Trophoblast cell (in vitro differentiated cells and primary cell): ENCODE data around the gene NEB.

Source experiments
- DNase-seq, 2 donors: peaks; one replicate each; pipeline ENCODE4 v3.0.0-alpha.2; 2016
- H2AFZ ChIP-seq: 2 replicates; pipeline ENCODE4 v1.6.1; 2013; ENCODE audit warnings: low read length, moderate library complexity, mild to moderate bottlenecking; ENCODE audit not compliant: insufficient read depth, poor library complexity
- H2AK5ac ChIP-seq: 2 replicates; pipeline ENCODE4 v1.6.1; 2013; ENCODE audit warnings: mild to moderate bottlenecking, low read length
- H2BK120ac ChIP-seq: 2 replicates; pipeline ENCODE4 v1.6.1; 2013; ENCODE audit warnings: low read length, mild to moderate bottlenecking, moderate library complexity; ENCODE audit not compliant: insufficient read depth, poor library complexity
- H2BK12ac ChIP-seq: 2 replicates; pipeline ENCODE4 v1.6.1; 2013; ENCODE audit warnings: mild to moderate bottlenecking, low read length, moderate library complexity
- H2BK5ac ChIP-seq: 2 replicates; pipeline ENCODE4 v1.6.1; 2013; ENCODE audit warnings: low read length, low read depth, moderate library complexity, mild to moderate bottlenecking; ENCODE audit not compliant: poor library complexity
- H3K14ac ChIP-seq: 2 replicates; pipeline ENCODE4 v1.6.1; 2013; ENCODE audit warnings: mild to moderate bottlenecking, low read length
- H3K18ac ChIP-seq: 2 replicates; pipeline ENCODE4 v1.6.1; 2013; ENCODE audit warnings: mild to moderate bottlenecking, low read length
- H3K23ac ChIP-seq: 2 replicates; pipeline ENCODE4 v1.6.1; 2013; ENCODE audit warnings: low read length
- H3K27ac ChIP-seq: 2 replicates; pipeline ENCODE4 v1.5.1; 2013; ENCODE audit warnings: low read depth, mild to moderate bottlenecking, inconsistent platforms, low read length, moderate library complexity
- H3K27me3 ChIP-seq: 2 replicates; pipeline ENCODE4 v1.6.1; 2013; ENCODE audit warnings: inconsistent platforms, mild to moderate bottlenecking, low read length, moderate library complexity; ENCODE audit not compliant: insufficient read depth
- H3K36me3 ChIP-seq, 2 experiments: 1 replicate in 1 of 2; 2 replicates in 1 of 2; pipeline ENCODE4 v1.6.1; 2013; ENCODE audit warnings: low read length in 2 of 2, mild to moderate bottlenecking in 2 of 2, moderate library complexity in 1 of 2; ENCODE audit not compliant: insufficient read depth in 2 of 2, control insufficient read depth in 1 of 2
- H3K4ac ChIP-seq: 2 replicates; pipeline ENCODE4 v1.6.1; 2013; ENCODE audit warnings: low read depth, mild to moderate bottlenecking, low read length, moderate library complexity
- H3K4me1 ChIP-seq, 2 experiments: 1 replicate in 1 of 2; 2 replicates in 1 of 2; pipeline ENCODE4 v1.6.1; 2013; ENCODE audit warnings: low read length in 2 of 2, mild to moderate bottlenecking in 2 of 2, moderate library complexity in 1 of 2; ENCODE audit not compliant: insufficient read depth in 2 of 2, control insufficient read depth in 1 of 2
- H3K4me2 ChIP-seq: 2 replicates; pipeline ENCODE4 v1.6.1; 2013; ENCODE audit warnings: inconsistent platforms, mild to moderate bottlenecking, low read length, moderate library complexity
- H3K4me3 ChIP-seq: 2 replicates; pipeline ENCODE4 v1.5.1; 2013; ENCODE audit warnings: mild to moderate bottlenecking, low read depth, low read length, inconsistent platforms
- H3K79me1 ChIP-seq: one replicate; pipeline ENCODE4 v1.6.1; 2013; ENCODE audit warnings: low read length
- H3K79me2 ChIP-seq: 2 replicates; pipeline ENCODE4 v1.6.1; 2013; ENCODE audit warnings: low read length, mild to moderate bottlenecking; ENCODE audit not compliant: control insufficient read depth, insufficient read depth, poor library complexity
- H3K9ac ChIP-seq: 2 replicates; pipeline ENCODE4 v1.6.1; 2013; ENCODE audit warnings: mild to moderate bottlenecking, low read length
- H3K9me3 ChIP-seq: 2 replicates; pipeline ENCODE4 v1.6.1; 2013; ENCODE audit warnings: low read depth, mild to moderate bottlenecking, control low read depth, inconsistent platforms, low read length; ENCODE audit not compliant: insufficient read depth
- H4K12ac ChIP-seq: 2 replicates; pipeline ENCODE4 v1.6.1; 2013; ENCODE audit warnings: low read depth, mild to moderate bottlenecking, low read length, moderate library complexity
- H4K8ac ChIP-seq: 2 replicates; pipeline ENCODE4 v1.6.1; 2013; ENCODE audit warnings: low read depth, mild to moderate bottlenecking, low read length, moderate library complexity
- H4K91ac ChIP-seq: one replicate; pipeline ENCODE4 v1.6.1; 2013; ENCODE audit warnings: low read depth, mild to moderate bottlenecking, low read length, moderate library complexity
- WGBS: extraction: QIAGEN DNeasy Blood & Tissue Kit; methylation state at CpG from one replicate; pipeline ENCODE4 v1.1.7; 2013; ENCODE audit warnings: missing lambda C conversion rate; ENCODE audit not compliant: insufficient read length, insufficient coverage; ENCODE audit errors: extremely low coverage; 5-methylcytosine and 5-hydroxymethylcytosine counted together

The NEB gene

GRCh38 chr2:151762694-151763093 is 28.4 kb upstream of the NEB start:
- Histone ChIP-seq H3K14ac (no peak overlapping the region), H3K4me2 (no peak overlapping the region), H3K4me1 (peaks cover 0 to 4% of the 10 kb centered on the region in 2 experiments), H4K12ac (no peak overlapping the region), H2BK120ac (no peak overlapping the region), H2BK12ac (no peak overlapping the region), H3K9me3 (no peaks in the 10 kb centered on the region), H3K23ac (no peak overlapping the region), H3K4me3 (no peak overlapping the region), H3K18ac (no peak overlapping the region), H2BK5ac (no peak overlapping the region), H2AFZ (no peak overlapping the region), H3K36me3 (peaks cover 2 to 11% of the 10 kb centered on the region in 2 experiments), H3K9ac (no peak overlapping the region), H3K27ac (no peak overlapping the region), H4K91ac (no peak overlapping the region), H4K8ac (no peak overlapping the region), H3K79me1 (no peaks in the 10 kb centered on the region), H3K27me3 (no peaks in the 10 kb centered on the region), H2AK5ac (no peak overlapping the region), H3K79me2 (no peaks in the 10 kb centered on the region), H3K4ac (no peak overlapping the region)
- DNase-seq = no peak
- no CpG with 5 or more reads among the region's 3 CpGs for WGBS

- H4K12ac ChIP-seq = no peak overlapping the region
- no peak overlapping the region for H2BK120ac ChIP-seq
- no peak overlapping the region for H3K23ac ChIP-seq
- H3K4me3 ChIP-seq = no peak overlapping the region
- H3K4me2 ChIP-seq = no peak overlapping the region
- no peak overlapping the region for H4K91ac ChIP-seq
- no peaks in the 10 kb centered on the region for H3K27me3 ChIP-seq
- no peak overlapping the region for H3K18ac ChIP-seq
- no peak overlapping the region for H3K14ac ChIP-seq
- H3K79me2 ChIP-seq = no peaks in the 10 kb centered on the region
- no peaks in the 10 kb centered on the region for H3K9me3 ChIP-seq
- no peak overlapping the region for H2BK5ac ChIP-seq
- no peaks in the 10 kb centered on the region for H3K79me1 ChIP-seq
- no peak overlapping the region for H3K27ac ChIP-seq
- H2BK12ac ChIP-seq = no peak overlapping the region
- no peak overlapping the region for H4K8ac ChIP-seq
- peaks cover 2 to 9% of the 10 kb centered on the region in 2 experiments for H3K36me3 ChIP-seq
- H2AK5ac ChIP-seq = no peak overlapping the region
- no peak overlapping the region for H3K9ac ChIP-seq
- H3K4ac ChIP-seq = no peak overlapping the region
- peaks cover 0 to 4% of the 10 kb centered on the region in 2 experiments for H3K4me1 ChIP-seq
- DNase-seq = no peak
- H2AFZ ChIP-seq = no peak overlapping the region
Observed at GRCh38 chr2:151761687-151762086, 27.4 kb upstream of the NEB start.

GRCh38 chr2:151761193-151761592 is 26.9 kb upstream of the NEB start:
- peaks cover 2 to 8% of the 10 kb centered on the region in 2 experiments for H3K36me3 ChIP-seq
- no peaks in the 10 kb centered on the region for H3K79me1 ChIP-seq
- H2BK5ac ChIP-seq = no peak overlapping the region
- H3K4ac ChIP-seq = no peak overlapping the region
- H3K79me2 ChIP-seq = no peaks in the 10 kb centered on the region
- no peak overlapping the region for H2BK120ac ChIP-seq
- H3K4me3 ChIP-seq = no peak overlapping the region
- H3K14ac ChIP-seq = no peak overlapping the region
- H2BK12ac ChIP-seq = no peak overlapping the region
- H3K4me1 ChIP-seq = peaks cover 0 to 4% of the 10 kb centered on the region in 2 experiments
- H2AK5ac ChIP-seq = no peak overlapping the region
- WGBS = no CpG with 5 or more reads among the region's 3 CpGs
- H4K8ac ChIP-seq = no peak overlapping the region
- no peak overlapping the region for H4K12ac ChIP-seq
- H3K9me3 ChIP-seq = no peaks in the 10 kb centered on the region
- no peak for DNase-seq
- H3K27ac ChIP-seq = no peak overlapping the region
- H3K9ac ChIP-seq = no peak overlapping the region
- no peak overlapping the region for H3K4me2 ChIP-seq
- H4K91ac ChIP-seq = no peak overlapping the region
- H2AFZ ChIP-seq = no peak overlapping the region
- no peak overlapping the region for H3K18ac ChIP-seq
- no peak overlapping the region for H3K23ac ChIP-seq
- H3K27me3 ChIP-seq = no peaks in the 10 kb centered on the region

GRCh38 chr2:151760139-151760650 is 25.9 kb upstream of the NEB start:
- Histone ChIP-seq H2BK5ac (no peak overlapping the region), H3K9ac (peak overlapping the region; percentile 41), H3K14ac (no peak overlapping the region), H4K8ac (no peak overlapping the region), H2BK120ac (no peak overlapping the region), H2BK12ac (no peak overlapping the region), H3K4me3 (no peak overlapping the region), H3K79me1 (no peaks in the 10 kb centered on the region), H3K36me3 (peaks cover 2 to 5% of the 10 kb centered on the region in 2 experiments), H3K79me2 (no peaks in the 10 kb centered on the region), H3K4me2 (no peak overlapping the region), H3K9me3 (no peaks in the 10 kb centered on the region), H3K27me3 (no peaks in the 10 kb centered on the region), H2AFZ (no peak overlapping the region), H2AK5ac (no peak overlapping the region), H3K18ac (no peak overlapping the region), H3K23ac (no peak overlapping the region), H3K4ac (no peak overlapping the region), H3K4me1 (peaks cover 0 to 4% of the 10 kb centered on the region in 2 experiments), H4K91ac (no peak overlapping the region), H4K12ac (no peak overlapping the region), H3K27ac (no peak overlapping the region)
- no CpG with 5 or more reads among the region's 11 CpGs for WGBS
- DNase-seq = peak; percentile 85 to 87
